PC-9 (cell line): ENCODE data around the gene TMEM141. TPM values are rescaled to one million over a fixed set of nuclear protein-coding genes. Genes with fewer than 3 reads are reported as not detected.
A peak's percentile ranks its signal among the peaks of the same experiment; 100 is the strongest.

Experiments used
- BruUV-seq: library from RNA; stranded (reverse); fragments of 400-500 nt; replicated peaks from 2 replicates; lab custom pipeline; 2021; lab: Mats Ljungman, UMichigan
- CTCF ChIA-PET: fragments of 300-600 bp; sonication (Branson Sonifier 250); formaldehyde crosslinking; loops from one replicate; lab custom pipeline; 2022; ENCODE audit warnings: antibody characterized with exemption; lab: Charles Lee
- POLR2A ChIA-PET: fragments of 300-600 bp; sonication (Branson Sonifier 250); formaldehyde crosslinking; loops from one replicate; lab custom pipeline; 2022; ENCODE audit warnings: antibody characterized with exemption; ENCODE audit not compliant: unreplicated experiment; lab: Charles Lee
- DNase-seq, 2 experiments: peaks; one replicate each; pipeline versions ENCODE4 v3.0.0 to v3.0.0-alpha.2; 2015 to 2022; ENCODE audit warnings: mixed read lengths in 1 of 2
- H2AFZ ChIP-seq: fragments of 200-600 bp; sonication (generic); 2 replicates; pipeline ENCODE4 v1.8.1; 2017; ENCODE audit warnings: antibody characterized with exemption
- H3F3A ChIP-seq: fragments of 200-600 bp; sonication (generic); 2 replicates; pipeline ENCODE4 v1.8.1; 2017; ENCODE audit warnings: antibody characterized with exemption, mild to moderate bottlenecking, low read depth; ENCODE audit not compliant: insufficient read depth
- H3K27ac ChIP-seq: fragments of 200-600 bp; sonication (generic); 2 replicates; pipeline ENCODE4 v1.6.1; 2016; ENCODE audit warnings: mixed run types
- H3K27me3 ChIP-seq: fragments of 200-600 bp; sonication (generic); 2 replicates; pipeline ENCODE4 v1.6.1; 2016; ENCODE audit warnings: low read depth, mixed run types; ENCODE audit not compliant: insufficient read depth
- H3K36me3 ChIP-seq: fragments of 200-600 bp; sonication (generic); 2 replicates; pipeline ENCODE4 v1.6.1; 2016; ENCODE audit warnings: low read depth, mixed run types
- H3K4me1 ChIP-seq: fragments of 200-600 bp; sonication (generic); replicated peaks from 2 replicates; pipeline ENCODE4 v1.6.1; 2016; ENCODE audit warnings: mixed run types; ENCODE audit not compliant: insufficient read depth
- H3K4me2 ChIP-seq: fragments of 200-600 bp; sonication (generic); 2 replicates; pipeline ENCODE4 v1.6.1; 2017; ENCODE audit warnings: mixed run types
- H3K4me3 ChIP-seq: fragments of 200-600 bp; sonication (generic); 2 replicates; pipeline ENCODE4 v1.6.1; 2016; ENCODE audit warnings: mixed run types
- H3K79me2 ChIP-seq: fragments of 200-600 bp; sonication (generic); 2 replicates; pipeline ENCODE4 v1.6.1; 2017; ENCODE audit warnings: low read depth, mixed run types
- H3K9me2 ChIP-seq: fragments of 200-600 bp; sonication (generic); 2 replicates; pipeline ENCODE4 v1.8.1; 2017; ENCODE audit warnings: mild to moderate bottlenecking; ENCODE audit not compliant: insufficient read depth
- H3K9me3 ChIP-seq: fragments of 200-600 bp; sonication (generic); 2 replicates; pipeline ENCODE4 v1.8.1; 2016; ENCODE audit warnings: low read depth; ENCODE audit not compliant: insufficient read depth
- H4K20me1 ChIP-seq: fragments of 200-600 bp; sonication (generic); 2 replicates; pipeline ENCODE4 v1.8.1; 2017; ENCODE audit not compliant: insufficient read depth
- EZH2 ChIP-seq: fragments of 200-600 bp; sonication (generic); IDR thresholded peaks from 2 replicates; pipeline ENCODE4 v1.8.0; 2017; ENCODE audit warnings: antibody characterized with exemption, low read depth
- intact Hi-C: fragments of 100-400 bp; cut with micrococcal nuclease; formaldehyde crosslinking; loops from one replicate; pipeline ENCODE4 v1.10.0; 2022; ENCODE audit not compliant: unreplicated experiment
- total RNA-seq: library from RNA; stranded (reverse); gene quantifications from 2 replicates; pipeline ENCODE4 v1.2.3, GENCODE V29; 2021
- TF ChIP-seq, protein P1 (sequence below): fragments of 200-600 bp; sonication (generic); conservative IDR thresholded peaks from 2 replicates; pipeline ENCODE4 v1.6.1; 2017; ENCODE audit warnings: mixed run types, antibody characterized with exemption, mild to moderate bottlenecking, moderate library complexity

TMEM141 gene
- total RNA-seq, 1 experiment from 2014 or later, result 83.6 TPM

GRCh38 chr9:136789523-136789937 lies 1.6 kb upstream of the TMEM141 start:
- no peak for DNase-seq
- ChIA-PET CTCF (no interaction called here), POLR2A (no interaction called here)
- H3K36me3 ChIP-seq, result no peaks in the 10 kb centered on the region
- no peaks in the 10 kb centered on the region for H3K9me3 ChIP-seq
- peaks cover 14% of the 10 kb centered on the region for H4K20me1 ChIP-seq
- H3K79me2 ChIP-seq, result peaks cover 8% of the 10 kb centered on the region
- no TSS peak for BruUV-seq
- no peaks in the 10 kb centered on the region for H3K27me3 ChIP-seq
- H3K4me2 ChIP-seq, result no peak overlapping the region
- no peak overlapping the region for H2AFZ ChIP-seq
- H3K4me3 ChIP-seq, result no peak overlapping the region
- H3F3A ChIP-seq, result peaks cover 18% of the 10 kb centered on the region
- TF ChIP-seq, protein P1, sequence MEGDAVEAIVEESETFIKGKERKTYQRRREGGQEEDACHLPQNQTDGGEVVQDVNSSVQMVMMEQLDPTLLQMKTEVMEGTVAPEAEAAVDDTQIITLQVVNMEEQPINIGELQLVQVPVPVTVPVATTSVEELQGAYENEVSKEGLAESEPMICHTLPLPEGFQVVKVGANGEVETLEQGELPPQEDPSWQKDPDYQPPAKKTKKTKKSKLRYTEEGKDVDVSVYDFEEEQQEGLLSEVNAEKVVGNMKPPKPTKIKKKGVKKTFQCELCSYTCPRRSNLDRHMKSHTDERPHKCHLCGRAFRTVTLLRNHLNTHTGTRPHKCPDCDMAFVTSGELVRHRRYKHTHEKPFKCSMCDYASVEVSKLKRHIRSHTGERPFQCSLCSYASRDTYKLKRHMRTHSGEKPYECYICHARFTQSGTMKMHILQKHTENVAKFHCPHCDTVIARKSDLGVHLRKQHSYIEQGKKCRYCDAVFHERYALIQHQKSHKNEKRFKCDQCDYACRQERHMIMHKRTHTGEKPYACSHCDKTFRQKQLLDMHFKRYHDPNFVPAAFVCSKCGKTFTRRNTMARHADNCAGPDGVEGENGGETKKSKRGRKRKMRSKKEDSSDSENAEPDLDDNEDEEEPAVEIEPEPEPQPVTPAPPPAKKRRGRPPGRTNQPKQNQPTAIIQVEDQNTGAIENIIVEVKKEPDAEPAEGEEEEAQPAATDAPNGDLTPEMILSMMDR, result no peak
- no peak for TF ChIP-seq EZH2
- H3K9me2 ChIP-seq, result no peaks in the 10 kb centered on the region
- H3K4me1 ChIP-seq, result peaks cover 15% of the 10 kb centered on the region; the same call in 1 of the 2 replicates
- intact Hi-C loops, result no loop called here
- no peak overlapping the region for H3K27ac ChIP-seq

DNA sequence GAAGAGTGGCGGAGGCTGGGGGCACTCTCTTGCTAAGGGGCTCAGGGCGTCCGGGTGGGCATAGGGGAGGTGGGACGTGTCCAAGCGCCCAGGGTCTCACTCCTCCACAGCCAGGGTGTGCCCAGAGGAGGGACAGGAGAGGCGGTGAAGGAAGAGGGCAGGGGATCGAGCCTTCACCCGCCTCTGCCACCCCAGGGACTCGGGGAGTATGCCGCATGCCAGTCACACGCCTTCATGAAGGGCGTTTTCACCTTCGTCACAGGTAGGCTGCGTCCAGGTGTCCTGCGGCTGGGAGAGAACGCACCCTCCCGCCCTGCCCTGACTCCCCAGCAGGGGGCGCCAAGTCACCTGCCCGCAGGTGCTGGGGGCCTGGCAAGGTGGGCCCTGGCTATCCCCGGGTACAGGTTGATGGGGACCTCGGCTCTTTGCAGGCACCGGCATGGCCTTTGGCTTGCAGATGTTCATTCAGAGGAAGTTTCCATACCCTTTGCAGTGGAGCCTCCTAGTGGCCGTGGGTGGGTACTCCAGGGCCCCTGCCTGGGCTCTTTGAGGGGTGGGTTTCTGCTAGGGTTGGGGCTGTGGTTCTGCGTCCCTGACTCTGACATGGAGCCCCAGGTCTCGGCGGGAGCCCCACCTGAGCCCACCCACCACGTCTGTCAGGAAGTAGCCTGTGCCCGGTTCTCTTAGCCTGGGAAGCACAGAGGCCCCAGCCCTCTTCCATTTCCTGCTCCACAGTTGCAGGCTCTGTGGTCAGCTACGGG lies 552 bp downstream of the TMEM141 start:
- POLR2A ChIA-PET, result interaction anchor here (0.5 to 0.7 kb wide), 2 partner anchors 16 to 449 kb away, joined by 3 read pairs; partner anchors contain the start of genes RABL6 and TUBB4B
- TSS peak; percentile 84 for BruUV-seq
- H3K79me2 ChIP-seq, result peaks cover 8% of the 10 kb centered on the region
- peaks cover 14% of the 10 kb centered on the region for H4K20me1 ChIP-seq
- peaks cover 15% of the 10 kb centered on the region; the same call in 1 of the 2 replicates for H3K4me1 ChIP-seq
- no peaks in the 10 kb centered on the region for H3K9me3 ChIP-seq
- peaks cover 18% of the 10 kb centered on the region for H3F3A ChIP-seq
- H3K27me3 ChIP-seq, result no peaks in the 10 kb centered on the region
- TF ChIP-seq, protein P1, result peak; percentile 100
- TF ChIP-seq EZH2, result no peak
- no peaks in the 10 kb centered on the region for H3K36me3 ChIP-seq
- no peaks in the 10 kb centered on the region for H3K9me2 ChIP-seq
- DNase-seq, result peak; percentile 81 to 85
- H3K4me2 ChIP-seq, result peak overlapping the region; percentile 84
- CTCF ChIA-PET, result interaction anchor here (0.6 to 1.0 kb wide), 3 partner anchors 128 to 423 kb away, joined by 3 to 7 read pairs (median 3); partner anchors contain the start of gene CLIC3
- H3K27ac ChIP-seq, result peak overlapping the region; percentile 79
- peak overlapping the region; percentile 68 for H3K4me3 ChIP-seq
- intact Hi-C loops, result loop anchor here (1.0 to 10.0 kb wide), 5 partner anchors 56 to 451 kb away; partner anchors contain the start of genes CLIC3, SEC16A and TUBB4B
- H2AFZ ChIP-seq, result peak overlapping the region; percentile 93

GRCh38 chr9:136792321-136793085 lies 1.4 kb downstream of the TMEM141 start:
- Histone ChIP-seq H3K9me3 (no peaks in the 10 kb centered on the region), H3K4me2 (peak overlapping the region; percentile 84), H4K20me1 (peaks cover 14% of the 10 kb centered on the region), H3K9me2 (no peaks in the 10 kb centered on the region), H3K4me3 (peak overlapping the region; percentile 68; the same call in 1 of the 2 replicates), H3K27me3 (no peaks in the 10 kb centered on the region), H3K4me1 (peaks cover 15% of the 10 kb centered on the region; the same call in 1 of the 2 replicates), H3K36me3 (no peaks in the 10 kb centered on the region), H3K27ac (no peak overlapping the region), H3F3A (peaks cover 21% of the 10 kb centered on the region), H3K79me2 (peaks cover 8% of the 10 kb centered on the region), H2AFZ (no peak overlapping the region)
- BruUV-seq, result no TSS peak
- no peak for DNase-seq
- intact Hi-C loops, result loop anchor here (5.0 to 10.0 kb wide), 2 partner anchors 308 to 450 kb away; partner anchors contain the start of genes SEC16A and TUBB4B
- POLR2A ChIA-PET, result interaction anchor here (0.5 to 0.7 kb wide), 2 partner anchors 15 to 448 kb away, joined by 3 read pairs; partner anchors contain the start of genes RABL6 and TUBB4B
- CTCF ChIA-PET, result interaction anchor here (0.6 to 1.0 kb wide), 5 partner anchors 18 to 358 kb away, joined by 3 to 7 read pairs (median 4); partner anchors contain the start of gene CLIC3
- TF ChIP-seq EZH2, result no peak
- TF ChIP-seq, protein P1, result no peak
